A549 (cell line): ENCODE results near the gene RGS6.

ENCODE experiments used
- CBX8 ChIP-seq: fragments of 200-600 bp; sonication (generic); IDR thresholded peaks from 2 replicates; pipeline ENCODE4 v1.6.1; 2016
- POLR2AphosphoS2 ChIP-seq: conservative IDR thresholded peaks from 2 replicates; pipeline ENCODE4 v1.6.1; 2012; ENCODE audit warnings: low read length, improper control_type of control experiment, inconsistent platforms
- TF ChIP-seq, protein P1 (sequence below): fragments of >200 bp; sonication (Bioruptor Twin); formaldehyde crosslinking; IDR thresholded peaks from 3 replicates; pipeline ENCODE4 v1.5.1; 2016
- TF ChIP-seq, protein P2 (sequence below): fragments of >200 bp; sonication (Bioruptor Twin); formaldehyde crosslinking; IDR thresholded peaks from 3 replicates; pipeline ENCODE4 v1.6.1; 2016

DNA sequence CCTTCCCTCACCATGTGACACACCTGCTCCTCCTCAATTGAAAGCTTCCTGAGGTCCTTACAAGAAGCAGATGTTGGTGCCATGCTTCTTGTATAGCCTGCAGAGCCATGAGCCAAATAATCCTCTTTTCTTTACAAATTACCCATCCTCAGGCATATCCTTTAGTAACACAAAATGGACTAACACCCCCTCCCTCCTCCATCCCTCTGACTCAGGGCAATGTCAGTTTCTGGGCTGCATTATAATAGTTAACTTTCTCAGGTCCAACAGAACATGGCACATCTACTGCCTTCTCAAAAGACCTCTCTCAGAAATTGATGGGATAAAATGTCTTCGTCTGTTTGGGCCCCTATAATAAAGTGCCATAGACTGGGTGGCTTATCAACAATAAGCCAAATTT, 674.6 kb downstream of the RGS6 start:
- TF ChIP-seq CBX8 (no peak), POLR2AphosphoS2 (no peak)
- TF ChIP-seq, protein P1, sequence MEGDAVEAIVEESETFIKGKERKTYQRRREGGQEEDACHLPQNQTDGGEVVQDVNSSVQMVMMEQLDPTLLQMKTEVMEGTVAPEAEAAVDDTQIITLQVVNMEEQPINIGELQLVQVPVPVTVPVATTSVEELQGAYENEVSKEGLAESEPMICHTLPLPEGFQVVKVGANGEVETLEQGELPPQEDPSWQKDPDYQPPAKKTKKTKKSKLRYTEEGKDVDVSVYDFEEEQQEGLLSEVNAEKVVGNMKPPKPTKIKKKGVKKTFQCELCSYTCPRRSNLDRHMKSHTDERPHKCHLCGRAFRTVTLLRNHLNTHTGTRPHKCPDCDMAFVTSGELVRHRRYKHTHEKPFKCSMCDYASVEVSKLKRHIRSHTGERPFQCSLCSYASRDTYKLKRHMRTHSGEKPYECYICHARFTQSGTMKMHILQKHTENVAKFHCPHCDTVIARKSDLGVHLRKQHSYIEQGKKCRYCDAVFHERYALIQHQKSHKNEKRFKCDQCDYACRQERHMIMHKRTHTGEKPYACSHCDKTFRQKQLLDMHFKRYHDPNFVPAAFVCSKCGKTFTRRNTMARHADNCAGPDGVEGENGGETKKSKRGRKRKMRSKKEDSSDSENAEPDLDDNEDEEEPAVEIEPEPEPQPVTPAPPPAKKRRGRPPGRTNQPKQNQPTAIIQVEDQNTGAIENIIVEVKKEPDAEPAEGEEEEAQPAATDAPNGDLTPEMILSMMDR, result no peak
- TF ChIP-seq, protein P2, sequence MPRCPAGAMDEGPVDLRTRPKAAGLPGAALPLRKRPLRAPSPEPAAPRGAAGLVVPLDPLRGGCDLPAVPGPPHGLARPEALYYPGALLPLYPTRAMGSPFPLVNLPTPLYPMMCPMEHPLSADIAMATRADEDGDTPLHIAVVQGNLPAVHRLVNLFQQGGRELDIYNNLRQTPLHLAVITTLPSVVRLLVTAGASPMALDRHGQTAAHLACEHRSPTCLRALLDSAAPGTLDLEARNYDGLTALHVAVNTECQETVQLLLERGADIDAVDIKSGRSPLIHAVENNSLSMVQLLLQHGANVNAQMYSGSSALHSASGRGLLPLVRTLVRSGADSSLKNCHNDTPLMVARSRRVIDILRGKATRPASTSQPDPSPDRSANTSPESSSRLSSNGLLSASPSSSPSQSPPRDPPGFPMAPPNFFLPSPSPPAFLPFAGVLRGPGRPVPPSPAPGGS, result no peak
